ENCODE results near the gene NCOA3.

DNA sequence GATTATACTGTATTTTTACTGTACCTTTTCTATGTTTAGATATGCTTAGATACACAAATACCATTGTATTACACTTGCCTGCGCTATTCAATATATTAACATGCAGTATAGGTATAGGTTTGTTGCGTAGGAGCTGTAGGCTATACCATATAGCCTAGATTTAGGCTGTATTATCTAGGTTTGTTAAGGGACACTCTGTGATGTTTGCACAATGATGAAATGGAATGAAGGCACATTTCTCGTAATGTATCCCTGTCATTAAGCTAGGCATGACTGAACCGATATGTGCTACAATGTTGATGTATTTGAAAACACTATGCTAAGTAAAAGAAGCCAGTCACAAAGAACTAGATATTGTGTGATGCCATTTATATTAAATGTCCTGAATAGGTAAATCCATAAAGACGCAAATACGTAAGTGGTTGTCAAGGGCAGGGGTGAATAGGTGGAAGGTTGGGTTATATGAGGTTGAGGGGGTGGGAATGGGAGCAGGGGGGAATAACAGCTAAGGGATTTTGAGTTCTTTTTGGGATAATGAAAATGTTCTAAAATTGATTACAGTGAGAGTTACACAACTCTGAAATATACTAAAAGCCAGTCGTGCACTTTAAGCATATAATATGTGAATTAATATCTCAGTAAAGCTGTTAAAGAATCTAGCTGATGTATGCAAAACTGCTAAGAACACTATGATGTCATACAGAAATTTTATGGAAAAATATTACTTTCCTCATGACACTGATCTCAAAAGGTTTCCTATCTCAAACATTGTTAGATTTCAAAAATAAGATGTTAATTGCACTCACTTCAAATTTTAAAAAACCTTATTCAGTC lies 97.4 kb downstream of the NCOA3 start:
- TF ChIP-seq SP1 (IDR thresholded peaks at IDR 0.05) (no peak), HDGF (IDR thresholded peaks at IDR 0.05; ENCODE audit: borderline replicate concordance) (no peak), ZNF384 (IDR thresholded peaks at IDR 0.05) (no peak), SUZ12 (IDR thresholded peaks at IDR 0.05) (no peak), NFRKB (IDR thresholded peaks at IDR 0.05) (no peak), CTBP1 (IDR thresholded peaks at IDR 0.05; ENCODE audit: borderline replicate concordance) (no peak), BHLHE40 (IDR thresholded peaks at IDR 0.05; ENCODE audit: borderline replicate concordance) (no peak), FOXM1 (IDR thresholded peaks at IDR 0.05; ENCODE audit: borderline replicate concordance) (no peak), ELF4 (IDR thresholded peaks at IDR 0.05) (no peak)
- TF ChIP-seq, protein P1, sequence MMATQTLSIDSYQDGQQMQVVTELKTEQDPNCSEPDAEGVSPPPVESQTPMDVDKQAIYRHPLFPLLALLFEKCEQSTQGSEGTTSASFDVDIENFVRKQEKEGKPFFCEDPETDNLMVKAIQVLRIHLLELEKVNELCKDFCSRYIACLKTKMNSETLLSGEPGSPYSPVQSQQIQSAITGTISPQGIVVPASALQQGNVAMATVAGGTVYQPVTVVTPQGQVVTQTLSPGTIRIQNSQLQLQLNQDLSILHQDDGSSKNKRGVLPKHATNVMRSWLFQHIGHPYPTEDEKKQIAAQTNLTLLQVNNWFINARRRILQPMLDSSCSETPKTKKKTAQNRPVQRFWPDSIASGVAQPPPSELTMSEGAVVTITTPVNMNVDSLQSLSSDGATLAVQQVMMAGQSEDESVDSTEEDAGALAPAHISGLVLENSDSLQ (IDR thresholded peaks at IDR 0.05): no peak
